Fibroblast of lung (primary cell): Measurements from ENCODE around the gene IL4I1.

Experiments used
- CTCF ChIP-seq, 2 donors: IDR thresholded peaks in 1 of 2; conservative IDR thresholded peaks in 1 of 2; 1 replicate in 1 of 2; 2 replicates in 1 of 2; pipeline ENCODE4 v1.5.1; 2011 to 2012; ENCODE audit warnings: low read length in 2 of 2, control low read depth in 1 of 2, inconsistent platforms in 1 of 2, low read depth in 1 of 2, mild to moderate bottlenecking in 1 of 2
- EZH2 ChIP-seq: IDR thresholded peaks from 2 replicates; pipeline ENCODE4 v1.5.1; 2012; ENCODE audit warnings: low read length, control low read depth, mild to moderate bottlenecking; ENCODE audit errors: missing control alignments

GRCh38 chr19:49850221-49850486 is 46.5 kb downstream of the IL4I1 start:
- TF ChIP-seq CTCF (conservative IDR thresholded peaks at IDR 0.05 in 1 of 2, IDR thresholded peaks at IDR 0.05 in 1 of 2; ENCODE audit: low read depth in 1 of 2, low read length in 2 of 2) (no peak), EZH2 (no peak)
